Testis (tissue), 3 donors: ENCODE data around the gene RAB27A. TPM values are rescaled to one million over a fixed set of nuclear protein-coding genes. Genes with fewer than 3 reads are reported as not detected.

ENCODE experiments used
- DNase-seq: peaks from one replicate; pipeline ENCODE4 v3.0.0-alpha.2; 2019
- H3K27ac ChIP-seq, 2 donors: fragments of 200-600 bp; sonication (generic); one replicate each; pipeline ENCODE4 v1.5.1; 2019
- H3K27me3 ChIP-seq: fragments of 200-600 bp; sonication (generic); one replicate; pipeline ENCODE4 v1.5.1; 2019
- H3K36me3 ChIP-seq: fragments of 200-600 bp; sonication (generic); one replicate; pipeline ENCODE4 v1.5.1; 2017; ENCODE audit warnings: low read depth; ENCODE audit errors: missing control alignments
- H3K4me1 ChIP-seq: fragments of 200-600 bp; sonication (generic); one replicate; pipeline ENCODE4 v1.5.1; 2019
- H3K4me3 ChIP-seq, 2 donors: fragments of 200-600 bp; sonication (generic); one replicate each; pipeline ENCODE4 v1.5.1; 2017 to 2019
- H3K9me3 ChIP-seq: fragments of 200-600 bp; sonication (generic); one replicate; pipeline ENCODE4 v1.5.1; 2017
- POLR2A ChIP-seq: fragments of 450-650 bp; IDR thresholded peaks from one replicate; pipeline ENCODE4 v1.6.1; 2017; ENCODE audit warnings: antibody characterized with exemption, mild to moderate bottlenecking, moderate library complexity
- WGBS, 2 donors: methylation state at CpG; one replicate each; pipeline ENCODE4 v1.1.5; 2018; 5-methylcytosine and 5-hydroxymethylcytosine counted together
- intact Hi-C: fragments of 100-400 bp; cut with DNase I; formaldehyde crosslinking; loops from one replicate; pipeline ENCODE4 v1.15.1; 2023; ENCODE audit warnings: low total_unique reads
- polyA plus RNA-seq: library from polyadenylated mRNA; stranded (reverse); fragments of 350-450 nt; fragmentation: Illumina TruSeq; extraction: RNeasy Lipid Tissue Mini Kit (QIAGEN cat#74804); gene quantifications from one replicate; pipeline ENCODE4 v1.2.3, GENCODE V29; 2014; ENCODE audit warnings: low read depth, low replicate concordance; ENCODE audit not compliant: insufficient read depth
- total RNA-seq, 2 donors: library from RNA; depleted of rRNA; stranded (reverse); fragments of >200 nt; gene quantifications; one replicate each; pipeline ENCODE4 v1.2.3, GENCODE V29; 2016
- TF ChIP-seq, protein P1 (sequence below), 3 experiments: fragments of 450-650 bp in 2 of 3; fragments of 200-600 bp in 1 of 3; sonication (generic) in 1 of 3; IDR thresholded peaks; one replicate each; pipeline ENCODE4 v1.5.1; 2016 to 2019; ENCODE audit warnings: antibody characterized with exemption in 3 of 3, mild to moderate bottlenecking in 2 of 3, moderate library complexity in 1 of 3

RAB27A gene
- total and polyA plus RNA-seq, 3 donors from 2014 or later: 13.1 to 19.2 (median 13.7) TPM

DNA sequence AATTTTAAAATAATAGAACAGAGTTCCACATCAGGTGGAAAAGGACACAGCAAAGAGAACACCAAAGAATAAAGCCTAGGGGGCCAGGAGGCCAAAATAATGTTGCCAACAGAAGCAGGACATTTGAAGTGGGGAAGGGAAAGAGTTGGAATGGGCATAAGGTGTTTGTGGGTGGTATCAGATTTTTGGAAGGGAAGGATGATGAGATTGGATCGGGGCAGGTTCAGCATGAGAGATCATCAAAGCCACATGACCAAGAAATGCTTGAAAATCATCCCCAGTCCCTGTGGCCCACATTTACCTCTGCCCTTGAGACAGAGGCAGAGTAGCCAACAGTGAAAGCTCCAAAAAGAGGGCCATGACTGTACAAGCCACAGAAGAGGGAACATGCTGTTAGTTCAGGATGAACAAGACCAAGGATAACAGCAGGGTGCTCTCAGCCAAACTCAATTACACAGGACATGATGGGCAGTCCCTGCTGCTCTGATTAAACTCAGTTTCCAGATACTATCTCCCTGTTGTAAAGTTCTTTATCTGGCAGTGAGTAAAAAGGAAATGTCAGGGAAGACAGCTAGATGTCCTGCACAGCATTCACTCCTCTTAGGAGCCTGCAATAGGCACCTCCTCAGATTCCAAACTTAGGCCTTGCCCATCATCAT, 32.5 kb downstream of the RAB27A start:
- H3K36me3 ChIP-seq: no peaks in the 10 kb centered on the region
- no peaks in the 10 kb centered on the region for H3K27me3 ChIP-seq
- no peaks in the 10 kb centered on the region for H3K4me1 ChIP-seq
- H3K4me3 ChIP-seq: no peak overlapping the region
- intact Hi-C loops: no loop called here
- no peak for DNase-seq
- H3K27ac ChIP-seq: no peak overlapping the region
- H3K9me3 ChIP-seq: no peaks in the 10 kb centered on the region
- no peak for TF ChIP-seq POLR2A
- TF ChIP-seq, protein P1, sequence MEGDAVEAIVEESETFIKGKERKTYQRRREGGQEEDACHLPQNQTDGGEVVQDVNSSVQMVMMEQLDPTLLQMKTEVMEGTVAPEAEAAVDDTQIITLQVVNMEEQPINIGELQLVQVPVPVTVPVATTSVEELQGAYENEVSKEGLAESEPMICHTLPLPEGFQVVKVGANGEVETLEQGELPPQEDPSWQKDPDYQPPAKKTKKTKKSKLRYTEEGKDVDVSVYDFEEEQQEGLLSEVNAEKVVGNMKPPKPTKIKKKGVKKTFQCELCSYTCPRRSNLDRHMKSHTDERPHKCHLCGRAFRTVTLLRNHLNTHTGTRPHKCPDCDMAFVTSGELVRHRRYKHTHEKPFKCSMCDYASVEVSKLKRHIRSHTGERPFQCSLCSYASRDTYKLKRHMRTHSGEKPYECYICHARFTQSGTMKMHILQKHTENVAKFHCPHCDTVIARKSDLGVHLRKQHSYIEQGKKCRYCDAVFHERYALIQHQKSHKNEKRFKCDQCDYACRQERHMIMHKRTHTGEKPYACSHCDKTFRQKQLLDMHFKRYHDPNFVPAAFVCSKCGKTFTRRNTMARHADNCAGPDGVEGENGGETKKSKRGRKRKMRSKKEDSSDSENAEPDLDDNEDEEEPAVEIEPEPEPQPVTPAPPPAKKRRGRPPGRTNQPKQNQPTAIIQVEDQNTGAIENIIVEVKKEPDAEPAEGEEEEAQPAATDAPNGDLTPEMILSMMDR (IDR thresholded peaks at IDR 0.05): no peak
- WGBS, 2 donors: 82 to 91% methylated on average over 1 of the region's 1 CpG

DNA sequence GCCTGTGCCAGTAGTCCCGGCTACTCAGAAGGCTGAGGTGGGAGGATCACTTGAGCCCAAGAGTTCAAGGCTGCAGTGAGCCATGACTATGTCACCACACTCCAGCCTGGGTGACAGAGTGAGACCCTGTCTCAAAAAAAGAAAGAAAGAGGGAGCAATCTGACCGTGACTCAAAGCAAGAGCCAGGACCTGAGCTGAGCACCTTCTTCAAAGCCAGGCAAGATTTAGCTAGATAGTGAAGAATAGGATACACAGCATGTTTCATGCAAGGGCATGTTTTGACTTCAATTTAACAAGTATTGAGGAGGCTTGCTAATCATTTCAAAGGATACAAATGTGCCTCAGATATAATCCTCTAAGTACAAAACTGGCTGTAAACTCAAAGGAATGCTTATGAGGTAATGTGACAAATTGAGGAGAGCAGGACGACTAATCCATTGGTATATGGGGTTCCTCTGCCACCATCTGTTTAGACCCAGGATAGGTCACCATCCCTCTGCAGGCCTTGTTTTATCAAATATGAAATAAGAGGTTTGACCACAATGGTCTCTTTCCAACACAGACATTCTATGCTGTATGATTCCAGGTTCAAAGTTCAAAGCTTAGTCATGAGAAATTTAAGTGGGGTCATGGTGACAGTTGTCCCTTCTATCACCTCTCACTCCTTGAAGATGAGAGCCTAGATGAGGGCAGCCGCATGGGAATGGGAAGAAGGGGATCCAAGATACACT, 33.2 kb downstream of the RAB27A start:
- TF ChIP-seq, protein P1 (IDR thresholded peaks at IDR 0.05): no peak
- no peak for TF ChIP-seq POLR2A
- DNase-seq: no peak
- intact Hi-C loops: no loop called here

DNA sequence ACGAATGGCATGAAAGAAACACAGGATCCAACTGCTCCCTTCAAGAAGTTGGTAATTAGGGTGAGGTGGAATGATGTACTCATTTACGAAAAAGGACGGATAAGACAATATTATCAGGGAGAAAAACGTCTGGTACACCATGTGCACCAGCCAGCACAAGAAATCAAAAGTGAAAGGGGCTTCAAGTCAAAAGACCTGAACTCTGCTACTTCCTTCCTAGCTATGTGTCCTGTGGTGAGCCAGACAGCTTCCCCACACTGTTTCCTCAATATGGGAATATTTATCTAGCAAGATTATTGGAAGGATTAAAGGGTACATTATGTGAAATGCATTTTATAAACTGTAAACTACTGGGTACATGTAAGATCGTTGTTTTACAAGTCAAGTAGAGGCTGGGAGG, 33.9 kb downstream of the RAB27A start:
- Histone ChIP-seq H3K4me3 (no peak overlapping the region), H3K9me3 (no peaks in the 10 kb centered on the region)

More for the DNA sequence above, 33.2 kb downstream of the RAB27A start:
- Histone ChIP-seq H3K4me3 (no peak overlapping the region), H3K4me1 (no peaks in the 10 kb centered on the region), H3K27me3 (no peaks in the 10 kb centered on the region), H3K9me3 (no peaks in the 10 kb centered on the region), H3K36me3 (no peaks in the 10 kb centered on the region), H3K27ac (no peak overlapping the region)
- 75% methylated on average over 4 of the region's 4 CpGs for WGBS, 2 donors

DNA sequence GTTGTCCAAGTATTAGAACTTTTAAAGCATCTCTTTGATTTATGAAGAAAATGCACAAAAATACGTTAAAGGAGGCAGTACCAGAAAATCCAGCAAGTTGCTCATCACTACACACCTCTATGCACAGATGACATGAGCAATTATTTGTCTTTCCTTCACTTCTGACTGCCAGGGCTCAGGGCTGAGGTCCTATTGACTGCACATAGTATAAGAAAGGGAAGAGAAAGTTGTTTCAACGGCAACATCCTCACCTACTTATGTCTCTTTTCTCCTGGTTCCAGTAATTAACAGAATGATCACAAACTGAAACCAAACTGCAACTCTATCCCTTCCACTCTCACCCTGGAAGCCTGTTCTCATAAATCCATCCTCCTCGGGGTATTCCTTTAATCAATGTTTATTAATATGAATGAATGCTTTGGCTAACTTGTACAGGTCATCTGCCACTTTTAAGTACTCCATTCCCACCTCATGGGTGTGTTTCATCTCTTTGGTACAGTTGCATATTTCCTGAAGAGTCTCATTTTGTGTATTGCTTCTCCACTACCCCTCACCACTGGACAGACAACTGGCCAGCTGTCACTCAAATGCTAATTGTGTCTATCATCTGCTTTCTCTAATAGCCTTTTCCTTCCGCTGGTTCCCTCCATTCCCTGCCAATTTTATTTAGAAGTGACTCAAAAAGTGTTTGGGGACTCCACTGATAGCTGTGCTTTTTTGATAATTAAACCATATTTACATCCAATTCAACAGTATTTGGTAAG, 34.5 kb downstream of the RAB27A start:
- Histone ChIP-seq H3K9me3 (no peaks in the 10 kb centered on the region), H3K36me3 (no peaks in the 10 kb centered on the region), H3K27ac (no peak overlapping the region), H3K27me3 (no peaks in the 10 kb centered on the region), H3K4me1 (no peaks in the 10 kb centered on the region), H3K4me3 (no peak overlapping the region)
- no peak for TF ChIP-seq POLR2A
- TF ChIP-seq, protein P1 (IDR thresholded peaks at IDR 0.05): no peak
- DNase-seq: no peak
- WGBS, 2 donors: 63 to 71% methylated on average over 4 of the region's 4 CpGs
- intact Hi-C loops: no loop called here

More for the DNA sequence above, 33.9 kb downstream of the RAB27A start:
- intact Hi-C loops: no loop called here
- H3K36me3 ChIP-seq: no peaks in the 10 kb centered on the region
- no peak for TF ChIP-seq POLR2A
- TF ChIP-seq, protein P1 (IDR thresholded peaks at IDR 0.05): no peak
- DNase-seq: no peak
- no peak overlapping the region for H3K27ac ChIP-seq
- no peaks in the 10 kb centered on the region for H3K27me3 ChIP-seq
- H3K4me1 ChIP-seq: no peaks in the 10 kb centered on the region
- 33 to 44% methylated on average over 5 of the region's 5 CpGs for WGBS, 2 donors
